ENCODE measurements around the gene PBXIP1. TPM values are rescaled to one million over a fixed set of nuclear protein-coding genes. Genes with fewer than 3 reads are reported as not detected.

PBXIP1 gene
- total RNA-seq, 4 donors from 2014 or later = 41.4 to 67.4 (median 61.3) TPM

DNA sequence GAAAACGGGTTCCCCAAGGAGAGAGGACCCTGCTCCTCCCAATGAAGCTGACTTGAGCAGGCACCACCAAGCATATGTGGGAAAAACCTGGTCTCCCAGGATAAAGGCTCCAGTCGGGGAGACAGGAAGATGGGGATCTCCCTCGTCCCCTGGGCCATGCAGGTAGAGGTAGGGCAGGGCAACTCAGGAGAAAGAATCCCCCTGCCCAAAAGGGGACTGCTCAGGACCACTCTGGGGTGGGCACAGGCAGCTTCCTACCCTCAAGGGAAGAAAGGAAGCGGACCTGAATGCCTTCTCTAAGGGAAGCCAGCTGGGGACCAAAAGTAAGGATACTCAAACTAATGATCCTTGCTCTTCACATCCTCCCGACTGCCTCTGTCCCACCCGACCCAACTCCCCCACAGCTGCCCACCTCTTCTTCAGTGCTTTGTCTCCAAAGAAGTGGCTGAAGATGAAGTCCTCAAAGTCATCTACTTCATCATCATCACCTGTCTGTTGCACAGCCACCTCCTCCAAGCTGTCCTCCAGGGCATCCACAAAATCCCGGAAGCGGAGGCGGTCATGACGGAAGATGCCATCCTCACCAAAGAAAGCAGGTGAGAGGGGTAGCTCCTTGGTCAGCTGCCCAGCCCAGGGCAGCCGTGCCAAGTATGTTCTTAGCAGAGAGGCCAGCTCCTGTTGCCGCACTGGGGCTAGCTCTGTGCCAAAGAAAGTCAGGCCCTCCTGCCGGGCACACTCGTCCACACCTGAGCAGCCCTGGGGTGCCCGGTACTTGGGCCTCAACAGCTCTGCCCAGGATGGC, 10.5 kb downstream of the PBXIP1 start:
- no peaks in the 10 kb centered on the region for H3K27me3 ChIP-seq
- 80% methylated on average over 13 of the region's 15 CpGs for WGBS
- peaks cover 42% of the 10 kb centered on the region for H3K36me3 ChIP-seq
- TF ChIP-seq EP300 (IDR thresholded peaks at IDR 0.05) (no peak), POLR2AphosphoS5 (IDR thresholded peaks at IDR 0.05) (no peak), POLR2A (IDR thresholded peaks at IDR 0.05) (no peak)
- TF ChIP-seq, protein P1, sequence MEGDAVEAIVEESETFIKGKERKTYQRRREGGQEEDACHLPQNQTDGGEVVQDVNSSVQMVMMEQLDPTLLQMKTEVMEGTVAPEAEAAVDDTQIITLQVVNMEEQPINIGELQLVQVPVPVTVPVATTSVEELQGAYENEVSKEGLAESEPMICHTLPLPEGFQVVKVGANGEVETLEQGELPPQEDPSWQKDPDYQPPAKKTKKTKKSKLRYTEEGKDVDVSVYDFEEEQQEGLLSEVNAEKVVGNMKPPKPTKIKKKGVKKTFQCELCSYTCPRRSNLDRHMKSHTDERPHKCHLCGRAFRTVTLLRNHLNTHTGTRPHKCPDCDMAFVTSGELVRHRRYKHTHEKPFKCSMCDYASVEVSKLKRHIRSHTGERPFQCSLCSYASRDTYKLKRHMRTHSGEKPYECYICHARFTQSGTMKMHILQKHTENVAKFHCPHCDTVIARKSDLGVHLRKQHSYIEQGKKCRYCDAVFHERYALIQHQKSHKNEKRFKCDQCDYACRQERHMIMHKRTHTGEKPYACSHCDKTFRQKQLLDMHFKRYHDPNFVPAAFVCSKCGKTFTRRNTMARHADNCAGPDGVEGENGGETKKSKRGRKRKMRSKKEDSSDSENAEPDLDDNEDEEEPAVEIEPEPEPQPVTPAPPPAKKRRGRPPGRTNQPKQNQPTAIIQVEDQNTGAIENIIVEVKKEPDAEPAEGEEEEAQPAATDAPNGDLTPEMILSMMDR (IDR thresholded peaks at IDR 0.05) = no peak
- no peak overlapping the region for H3K4me3 ChIP-seq
- no peak overlapping the region for H3K27ac ChIP-seq
- H3K9me3 ChIP-seq = no peaks in the 10 kb centered on the region
- DNase-seq (ENCODE audit: low spot score in 2 of 2) = no peak
- peaks cover 43% of the 10 kb centered on the region for H3K4me1 ChIP-seq

DNA sequence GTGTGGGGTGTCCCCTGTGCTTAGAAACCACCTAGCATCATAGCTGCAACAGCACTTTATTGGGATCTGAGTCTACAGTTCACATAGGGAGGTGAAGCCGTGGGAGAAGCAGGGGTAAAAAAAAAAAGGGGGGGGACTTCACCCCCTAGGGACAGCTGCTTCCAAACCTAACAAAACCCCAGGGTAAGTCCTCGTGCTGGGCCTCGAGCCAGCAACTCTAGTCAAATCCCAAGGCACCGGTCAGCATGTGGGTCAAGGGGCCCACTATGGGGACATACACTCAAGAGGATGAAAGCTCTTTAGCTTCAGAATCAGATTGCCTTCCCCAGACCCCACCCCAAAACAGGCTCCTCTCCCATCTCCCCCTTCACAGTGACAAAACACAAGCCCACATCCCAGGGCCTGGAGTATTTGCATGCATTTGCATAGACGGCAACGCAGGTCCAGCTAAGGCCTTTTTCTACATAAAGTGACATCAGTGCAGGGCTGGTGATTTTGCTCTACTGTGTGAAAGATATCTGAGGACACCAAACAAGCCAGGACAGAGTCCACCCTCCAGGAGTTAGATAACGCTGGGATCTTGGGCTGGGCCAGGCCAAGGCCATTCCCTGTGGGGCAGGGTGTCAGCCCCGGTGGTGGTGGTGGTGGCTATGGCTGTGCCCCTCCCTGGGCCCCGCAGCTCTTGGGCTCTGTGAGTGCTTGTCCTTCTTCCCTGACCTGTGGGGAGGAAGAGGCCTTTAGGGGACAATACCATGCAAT, 11.3 kb downstream of the PBXIP1 start:
- TF ChIP-seq, protein P1 (IDR thresholded peaks at IDR 0.05) = no peak
- TF ChIP-seq POLR2AphosphoS5 (IDR thresholded peaks at IDR 0.05) = no peak
- TF ChIP-seq POLR2A (IDR thresholded peaks at IDR 0.05) = no peak
- TF ChIP-seq EP300 (IDR thresholded peaks at IDR 0.05) = no peak
- H3K4me1 ChIP-seq = peaks cover 50% of the 10 kb centered on the region
- H3K4me3 ChIP-seq = no peak overlapping the region
- no peak overlapping the region for H3K27ac ChIP-seq
- H3K27me3 ChIP-seq = no peaks in the 10 kb centered on the region
- peaks cover 37% of the 10 kb centered on the region for H3K36me3 ChIP-seq
- 55% methylated on average over 8 of the region's 9 CpGs for WGBS
- no peaks in the 10 kb centered on the region for H3K9me3 ChIP-seq
- DNase-seq (ENCODE audit: low spot score in 2 of 2) = no peak

DNA sequence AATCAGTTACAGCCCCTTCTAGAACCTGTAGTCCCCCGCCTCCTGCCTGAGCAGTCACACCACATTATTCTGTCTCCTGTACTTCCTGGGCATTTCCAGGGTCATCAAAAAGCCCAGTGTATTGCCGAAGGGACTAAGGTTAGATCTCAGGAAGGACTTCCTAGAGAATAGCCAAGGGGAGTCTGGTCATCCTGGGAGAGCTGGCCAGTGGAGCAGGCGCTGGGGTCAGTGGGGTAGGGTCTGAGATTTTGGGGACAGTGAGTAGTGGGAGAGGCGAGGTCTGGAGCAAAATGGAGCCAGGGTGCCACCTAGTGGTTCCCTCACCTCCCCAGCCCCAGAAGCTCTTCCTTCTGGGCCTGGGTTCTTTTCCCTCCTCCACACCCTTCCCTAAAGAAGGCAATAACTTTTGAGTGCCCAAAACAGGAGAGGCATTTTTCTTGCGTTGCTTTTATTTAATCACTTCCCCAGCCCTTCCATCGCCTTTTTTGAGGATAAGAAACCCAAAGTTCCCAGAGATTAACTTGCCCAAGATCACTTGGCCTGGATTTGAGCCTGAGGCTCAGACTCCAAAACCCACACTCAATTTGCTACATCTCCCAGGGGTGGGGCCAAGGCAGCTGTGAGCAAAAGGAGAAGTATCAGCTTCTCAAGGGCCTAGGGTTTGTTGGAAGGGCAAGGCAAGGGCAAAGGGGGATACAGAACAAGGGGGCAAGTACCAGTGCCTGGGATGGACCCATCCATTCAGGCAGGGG, 12.1 kb downstream of the PBXIP1 start:
- H3K4me3 ChIP-seq = no peak overlapping the region
- no peaks in the 10 kb centered on the region for H3K27me3 ChIP-seq
- 48% methylated on average over 6 of the region's 6 CpGs for WGBS
- no peak for DNase-seq (ENCODE audit: low spot score in 2 of 2)
- no peaks in the 10 kb centered on the region for H3K9me3 ChIP-seq
- peaks cover 37% of the 10 kb centered on the region for H3K36me3 ChIP-seq
- peaks cover 57% of the 10 kb centered on the region for H3K4me1 ChIP-seq
- TF ChIP-seq, protein P1 (IDR thresholded peaks at IDR 0.05) = peak; percentile 44 to 66
- TF ChIP-seq POLR2AphosphoS5 (IDR thresholded peaks at IDR 0.05) = no peak
- peak overlapping the region; percentile 48 for H3K27ac ChIP-seq

DNA sequence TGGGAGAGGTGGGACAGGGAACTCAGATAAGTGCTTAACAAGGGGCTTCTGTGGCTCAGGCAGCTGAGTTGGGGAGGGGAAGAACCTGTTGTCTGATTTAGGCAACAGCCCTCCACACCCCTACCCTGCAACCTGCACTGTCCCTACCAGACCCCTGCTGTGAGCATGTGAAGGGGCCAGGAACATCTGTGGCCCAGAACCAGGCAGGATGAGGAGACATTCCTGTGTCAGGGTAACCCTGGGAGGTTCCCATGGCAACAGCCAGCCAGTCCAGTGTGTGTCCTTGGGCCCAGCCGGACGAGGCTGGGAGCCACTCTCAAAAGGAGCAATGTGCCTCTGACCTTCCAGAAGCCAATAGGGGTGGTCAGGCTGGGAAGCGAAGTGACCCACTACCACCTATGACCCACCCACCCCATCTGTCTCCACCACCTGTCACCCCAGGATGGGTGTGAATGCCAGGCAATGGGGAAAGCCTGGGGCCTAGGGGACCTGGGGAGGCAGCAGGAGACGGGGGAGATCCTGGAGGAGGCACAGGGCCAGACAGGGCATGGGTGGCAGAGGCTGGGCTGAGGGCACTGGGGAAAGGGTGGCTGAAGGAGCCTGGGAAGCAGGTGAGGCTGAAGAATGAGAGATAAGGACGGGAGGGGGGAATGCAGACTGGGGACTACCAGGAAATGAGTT, 14.4 kb downstream of the PBXIP1 start:
- no peaks in the 10 kb centered on the region for H3K9me3 ChIP-seq
- peaks cover 73% of the 10 kb centered on the region for H3K4me1 ChIP-seq
- no peaks in the 10 kb centered on the region for H3K27me3 ChIP-seq
- H3K27ac ChIP-seq = peak overlapping the region; percentile 37
- H3K36me3 ChIP-seq = peaks cover 19% of the 10 kb centered on the region
- WGBS = 77% methylated on average over 5 of the region's 5 CpGs
- TF ChIP-seq, protein P1 (IDR thresholded peaks at IDR 0.05) = no peak
- TF ChIP-seq EP300 (IDR thresholded peaks at IDR 0.05) = no peak
- no peak for TF ChIP-seq POLR2AphosphoS5 (IDR thresholded peaks at IDR 0.05)
- TF ChIP-seq POLR2A (IDR thresholded peaks at IDR 0.05) = no peak
- no peak overlapping the region for H3K4me3 ChIP-seq
- DNase-seq (ENCODE audit: low spot score in 2 of 2) = no peak

All from suprapubic skin (tissue), 4 donors.